H9 (cell line): ENCODE data around the gene SCGB1A1. TPM values are rescaled to one million over a fixed set of nuclear protein-coding genes. Genes with fewer than 3 reads are reported as not detected.

Experiments used
- DNase-seq: peaks from one replicate; pipeline ENCODE4 v3.0.0-alpha.2; 2017
- H2AFZ ChIP-seq: one replicate; pipeline ENCODE4 v1.6.1; 2013; ENCODE audit warnings: mild to moderate bottlenecking, low read length, control low read depth, moderate library complexity
- H2AK5ac ChIP-seq: 2 replicates; pipeline ENCODE4 v1.6.1; 2013; ENCODE audit warnings: low read length, control low read depth, mixed read lengths; ENCODE audit not compliant: insufficient read length
- H2BK120ac ChIP-seq: one replicate; pipeline ENCODE4 v1.6.1; 2013; ENCODE audit warnings: low read depth, mild to moderate bottlenecking, low read length, control low read depth, inconsistent platforms; ENCODE audit not compliant: poor library complexity, severe bottlenecking
- H2BK12ac ChIP-seq: 2 replicates; pipeline ENCODE4 v1.6.1; 2013; ENCODE audit warnings: low read length, control low read depth, mixed read lengths, low read depth; ENCODE audit not compliant: insufficient read length
- H2BK15ac ChIP-seq: 2 replicates; pipeline ENCODE4 v1.6.1; 2013; ENCODE audit warnings: low read depth, low read length, control low read depth
- H2BK20ac ChIP-seq: one replicate; pipeline ENCODE4 v1.6.1; 2013; ENCODE audit warnings: low read depth, mild to moderate bottlenecking, low read length, control low read depth, inconsistent platforms; ENCODE audit not compliant: poor library complexity, severe bottlenecking
- H2BK5ac ChIP-seq: 2 replicates; pipeline ENCODE4 v1.6.1; 2013; ENCODE audit warnings: low read length, control low read depth, mixed read lengths; ENCODE audit not compliant: insufficient read length
- H3K14ac ChIP-seq: 2 replicates; pipeline ENCODE4 v1.6.1; 2013; ENCODE audit warnings: low read length, control low read depth; ENCODE audit not compliant: insufficient read depth
- H3K18ac ChIP-seq: 2 replicates; pipeline ENCODE4 v1.6.1; 2013; ENCODE audit warnings: low read depth, mild to moderate bottlenecking, mixed read lengths, low read length, control low read depth; ENCODE audit not compliant: insufficient read length
- H3K23ac ChIP-seq: 2 replicates; pipeline ENCODE4 v1.6.1; 2013; ENCODE audit warnings: low read length, control low read depth, mixed read lengths, low read depth; ENCODE audit not compliant: insufficient read length
- H3K23me2 ChIP-seq: 2 replicates; pipeline ENCODE4 v1.6.1; 2013; ENCODE audit warnings: low read depth, mild to moderate bottlenecking, mixed read lengths, low read length, control low read depth; ENCODE audit not compliant: insufficient read length, poor library complexity, severe bottlenecking
- H3K27ac ChIP-seq: 2 replicates; pipeline ENCODE4 v1.5.1; 2013; ENCODE audit warnings: low read length, control low read depth, mixed read lengths, low read depth; ENCODE audit not compliant: insufficient read length
- H3K27me3 ChIP-seq: 2 replicates; pipeline ENCODE4 v1.6.1; 2013; ENCODE audit warnings: low read length, control low read depth, inconsistent platforms; ENCODE audit not compliant: insufficient read depth
- H3K4ac ChIP-seq: 2 replicates; pipeline ENCODE4 v1.6.1; 2013; ENCODE audit warnings: low read depth, mild to moderate bottlenecking, control low read depth, inconsistent platforms, low read length, moderate library complexity
- H3K4me1 ChIP-seq: 2 replicates; pipeline ENCODE4 v1.6.1; 2013; ENCODE audit warnings: low read length, control low read depth, inconsistent platforms; ENCODE audit not compliant: insufficient read depth
- H3K4me2 ChIP-seq: 2 replicates; pipeline ENCODE4 v1.6.1; 2013; ENCODE audit warnings: low read length, control low read depth, mixed read lengths; ENCODE audit not compliant: insufficient read length, insufficient read depth
- H3K56ac ChIP-seq: 2 replicates; pipeline ENCODE4 v1.6.1; 2013; ENCODE audit warnings: low read depth, mild to moderate bottlenecking, mixed read lengths, low read length, control low read depth; ENCODE audit not compliant: insufficient read length
- H3K79me1 ChIP-seq: 2 replicates; pipeline ENCODE4 v1.6.1; 2013; ENCODE audit warnings: low read depth, mild to moderate bottlenecking, moderate library complexity, low read length, control low read depth, inconsistent platforms; ENCODE audit not compliant: insufficient read depth, poor library complexity, severe bottlenecking
- H3K79me2 ChIP-seq: 2 replicates; pipeline ENCODE4 v1.6.1; 2013; ENCODE audit warnings: low read length, control low read depth, inconsistent platforms; ENCODE audit not compliant: insufficient read depth
- H3K9ac ChIP-seq: 2 replicates; pipeline ENCODE4 v1.6.1; 2013; ENCODE audit warnings: low read length, control low read depth, mixed read lengths; ENCODE audit not compliant: insufficient read length; ENCODE audit errors: extremely low read depth
- H3K9me3 ChIP-seq: one replicate; pipeline ENCODE4 v1.6.1; 2013; ENCODE audit warnings: low read depth, low read length, inconsistent platforms; ENCODE audit not compliant: control insufficient read depth
- H3T11ph ChIP-seq: one replicate; pipeline ENCODE4 v1.6.1; 2013; ENCODE audit warnings: mild to moderate bottlenecking, low read length, control low read depth, inconsistent platforms
- H4K20me1 ChIP-seq: one replicate; pipeline ENCODE4 v1.6.1; 2013; ENCODE audit not compliant: control insufficient read depth, insufficient read length, insufficient read depth
- H4K5ac ChIP-seq: 2 replicates; pipeline ENCODE4 v1.6.1; 2013; ENCODE audit warnings: low read depth, mild to moderate bottlenecking, mixed read lengths, low read length, control low read depth; ENCODE audit not compliant: insufficient read length
- H4K8ac ChIP-seq: replicated peaks from 2 replicates; pipeline ENCODE4 v1.6.1; 2013; ENCODE audit warnings: low read length, control low read depth, mixed read lengths, low read depth; ENCODE audit not compliant: insufficient read length
- H4K91ac ChIP-seq: 2 replicates; pipeline ENCODE4 v1.6.1; 2013; ENCODE audit warnings: low read depth, mild to moderate bottlenecking, moderate library complexity, mixed read lengths, low read length, control low read depth; ENCODE audit not compliant: insufficient read length
- H3K27ac Mint-ChIP-seq, 3 experiments: 2 replicates in 2 of 3; 3 replicates in 1 of 3; pipeline ENCODE4 v1.8.0; 2020 to 2021; ENCODE audit warnings: mixed read lengths in 3 of 3, mild to moderate bottlenecking in 1 of 3, moderate library complexity in 1 of 3
- H3K27me3 Mint-ChIP-seq: 2 replicates; pipeline ENCODE4 v1.8.0; 2021; ENCODE audit warnings: low read depth, mild to moderate bottlenecking, moderate library complexity, mixed read lengths
- H3K36me3 Mint-ChIP-seq, 3 experiments: 2 replicates in 2 of 3; 3 replicates in 1 of 3; pipeline ENCODE4 v1.8.0; 2020 to 2021; ENCODE audit warnings: low read depth in 3 of 3, mixed read lengths in 3 of 3; ENCODE audit not compliant: insufficient read depth in 1 of 3
- H3K4me1 Mint-ChIP-seq, 2 experiments: 2 replicates each; pipeline ENCODE4 v1.8.0; 2020; ENCODE audit warnings: mixed read lengths in 2 of 2
- H3K4me3 Mint-ChIP-seq, 2 experiments: 2 replicates in 1 of 2; 3 replicates in 1 of 2; pipeline ENCODE4 v1.8.0; 2020 to 2021; ENCODE audit warnings: mild to moderate bottlenecking in 2 of 2, mixed read lengths in 2 of 2, moderate library complexity in 1 of 2
- H3K9me3 Mint-ChIP-seq, 2 experiments: 2 replicates in 1 of 2; 3 replicates in 1 of 2; pipeline ENCODE4 v1.8.0; 2020; ENCODE audit warnings: mild to moderate bottlenecking in 2 of 2, mixed read lengths in 2 of 2, moderate library complexity in 1 of 2
- WGBS: extraction: QIAGEN DNeasy Blood & Tissue Kit; methylation state at CpG from one replicate; pipeline ENCODE4 v1.1.7; 2013; ENCODE audit warnings: missing lambda C conversion rate, low lambda C conversion rate, mixed read lengths; ENCODE audit not compliant: insufficient read length; ENCODE audit errors: extremely low coverage; 5-methylcytosine and 5-hydroxymethylcytosine counted together
- total RNA-seq: library from RNA; stranded (reverse); gene quantifications from 2 replicates; pipeline ENCODE4 v1.2.1, GENCODE V29; 2021
- TF ChIP-seq, protein P1 (sequence below): fragments of 200-600 bp; sonication (generic); conservative IDR thresholded peaks from 3 replicates; pipeline ENCODE4 v1.8.0; 2021; ENCODE audit warnings: antibody characterized with exemption, mild to moderate bottlenecking

The SCGB1A1 gene
- total RNA-seq, 1 experiment from 2014 or later, result not detected

GRCh38 chr11:62404901-62405300 lies 13.9 kb upstream of the SCGB1A1 start:
- no peak overlapping the region for H3K18ac ChIP-seq
- no peak for DNase-seq
- no peaks in the 10 kb centered on the region for H3K79me2 ChIP-seq
- no peak overlapping the region for H3K14ac ChIP-seq
- no peak overlapping the region for H2BK5ac ChIP-seq
- no peaks in the 10 kb centered on the region for H3K4me1 ChIP-seq
- no peak overlapping the region for H4K8ac ChIP-seq
- H3K23ac ChIP-seq, result no peak overlapping the region
- Mint-ChIP-seq H3K4me3 (no peak overlapping the region), H3K27me3 (peaks cover 4% of the 10 kb centered on the region), H3K9me3 (no peaks in the 10 kb centered on the region), H3K4me1 (peaks cover 17 to 20% of the 10 kb centered on the region in 2 experiments), H3K36me3 (no peaks in the 10 kb centered on the region; a peak in 1 of 7 replicates), H3K27ac (peak overlapping the region in 1 of 3 experiments; percentile 12; a peak in 2 of 7 replicates)
- no peak overlapping the region for H2BK120ac ChIP-seq
- no peak overlapping the region for H2BK20ac ChIP-seq
- H3K9ac ChIP-seq, result no peak overlapping the region
- H2AFZ ChIP-seq, result no peak overlapping the region
- H3T11ph ChIP-seq, result no peak overlapping the region
- H4K91ac ChIP-seq, result no peak overlapping the region
- no peaks in the 10 kb centered on the region for H3K27me3 ChIP-seq
- H2AK5ac ChIP-seq, result no peak overlapping the region
- no peak overlapping the region for H3K56ac ChIP-seq
- TF ChIP-seq, protein P1, sequence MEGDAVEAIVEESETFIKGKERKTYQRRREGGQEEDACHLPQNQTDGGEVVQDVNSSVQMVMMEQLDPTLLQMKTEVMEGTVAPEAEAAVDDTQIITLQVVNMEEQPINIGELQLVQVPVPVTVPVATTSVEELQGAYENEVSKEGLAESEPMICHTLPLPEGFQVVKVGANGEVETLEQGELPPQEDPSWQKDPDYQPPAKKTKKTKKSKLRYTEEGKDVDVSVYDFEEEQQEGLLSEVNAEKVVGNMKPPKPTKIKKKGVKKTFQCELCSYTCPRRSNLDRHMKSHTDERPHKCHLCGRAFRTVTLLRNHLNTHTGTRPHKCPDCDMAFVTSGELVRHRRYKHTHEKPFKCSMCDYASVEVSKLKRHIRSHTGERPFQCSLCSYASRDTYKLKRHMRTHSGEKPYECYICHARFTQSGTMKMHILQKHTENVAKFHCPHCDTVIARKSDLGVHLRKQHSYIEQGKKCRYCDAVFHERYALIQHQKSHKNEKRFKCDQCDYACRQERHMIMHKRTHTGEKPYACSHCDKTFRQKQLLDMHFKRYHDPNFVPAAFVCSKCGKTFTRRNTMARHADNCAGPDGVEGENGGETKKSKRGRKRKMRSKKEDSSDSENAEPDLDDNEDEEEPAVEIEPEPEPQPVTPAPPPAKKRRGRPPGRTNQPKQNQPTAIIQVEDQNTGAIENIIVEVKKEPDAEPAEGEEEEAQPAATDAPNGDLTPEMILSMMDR, result no peak
- H3K9me3 ChIP-seq, result no peaks in the 10 kb centered on the region
- no peaks in the 10 kb centered on the region for H3K23me2 ChIP-seq
- H3K79me1 ChIP-seq, result no peaks in the 10 kb centered on the region
- no peak overlapping the region for H3K4ac ChIP-seq
- no CpG with 5 or more reads among the region's 5 CpGs for WGBS
- H4K5ac ChIP-seq, result no peak overlapping the region
- no peak overlapping the region for H3K27ac ChIP-seq
- no peak overlapping the region for H2BK15ac ChIP-seq
- H4K20me1 ChIP-seq, result no peaks in the 10 kb centered on the region
- H2BK12ac ChIP-seq, result no peak overlapping the region
- no peak overlapping the region for H3K4me2 ChIP-seq
